GM19324 (cell line): Measurements from ENCODE around the gene ARHGAP44.

Source experiments
- ATAC-seq: cut with Tn5 transposase; IDR thresholded peaks from one replicate; pipeline ENCODE4 v1.9.1; 2021; ENCODE audit warnings: mild to moderate bottlenecking, moderate library complexity; ENCODE audit not compliant: unreplicated experiment, low FRiP score

ARHGAP44 gene

GRCh38 chr17:12789481-12790248, at the start of gene ARHGAP44:
Gene ARHGAP44, plus strand, starts transcription at chr17:12789498. Its CDS starts 341 bp downstream, at chr17:12789839.
- ATAC-seq, result peak; percentile 74

GRCh38 chr17:12739500-12739899, 49.8 kb upstream of the ARHGAP44 start:
- ATAC-seq, result no peak

GRCh38 chr17:12743046-12743445, 46.3 kb upstream of the ARHGAP44 start:
- no peak for ATAC-seq

GRCh38 chr17:12744298-12744697, 45.0 kb upstream of the ARHGAP44 start:
- ATAC-seq, result no peak

GRCh38 chr17:12744786-12745185, 44.5 kb upstream of the ARHGAP44 start:
- no peak for ATAC-seq

- ATAC-seq, result no peak
These were observed 43.8 kb upstream of the ARHGAP44 start for GRCh38 chr17:12745486-12745885.

GRCh38 chr17:12756786-12757185, 32.5 kb upstream of the ARHGAP44 start:
- ATAC-seq, result no peak

- no peak for ATAC-seq
These were observed 30.2 kb upstream of the ARHGAP44 start for GRCh38 chr17:12759090-12759489.

GRCh38 chr17:12765548-12765947, 23.8 kb upstream of the ARHGAP44 start:
- ATAC-seq, result no peak

- ATAC-seq, result no peak
These were observed 21.0 kb upstream of the ARHGAP44 start for GRCh38 chr17:12768255-12768654.

GRCh38 chr17:12769981-12770380, 19.3 kb upstream of the ARHGAP44 start:
- no peak for ATAC-seq

- no peak for ATAC-seq
These were observed 16.1 kb upstream of the ARHGAP44 start for GRCh38 chr17:12773153-12773552.

- ATAC-seq, result no peak
These were observed 220 bp upstream of the ARHGAP44 start for GRCh38 chr17:12789075-12789480.

GRCh38 chr17:12790249-12791106, 1.2 kb downstream of the ARHGAP44 start:
- ATAC-seq, result no peak

GRCh38 chr17:12794919-12795532, 5.7 kb downstream of the ARHGAP44 start:
- no peak for ATAC-seq

GRCh38 chr17:12800855-12801365, 11.6 kb downstream of the ARHGAP44 start:
- ATAC-seq, result no peak

GRCh38 chr17:12806630-12807029, 17.3 kb downstream of the ARHGAP44 start:
- ATAC-seq, result no peak

- ATAC-seq, result no peak
These were observed 19.4 kb downstream of the ARHGAP44 start for GRCh38 chr17:12808723-12809122.

GRCh38 chr17:12812877-12813276, 23.6 kb downstream of the ARHGAP44 start:
- no peak for ATAC-seq

GRCh38 chr17:12813664-12814063, 24.4 kb downstream of the ARHGAP44 start:
- no peak for ATAC-seq

- ATAC-seq, result no peak
These were observed 25.4 kb downstream of the ARHGAP44 start for GRCh38 chr17:12814718-12815117.
